Urinary bladder (tissue), 4 donors: ENCODE results near the gene PDE4A. TPM values are rescaled to one million over a fixed set of nuclear protein-coding genes. Genes with fewer than 3 reads are reported as not detected.
"Not testable (repeated sequence)": the region's sequence is repeated elsewhere in the genome, so short reads cannot be mapped to it uniquely, and the experiment has no call there.

ENCODE experiments used
- DNase-seq: peaks from one replicate; pipeline ENCODE4 v3.0.0-alpha.2; 2015; ENCODE audit errors: extremely low spot score
- H3K27ac ChIP-seq: one replicate; pipeline ENCODE4 v1.5.1; 2013; ENCODE audit warnings: low read depth, mild to moderate bottlenecking, moderate library complexity
- H3K36me3 ChIP-seq: one replicate; pipeline ENCODE4 v1.6.1; 2013; ENCODE audit warnings: mild to moderate bottlenecking, moderate library complexity; ENCODE audit not compliant: insufficient read depth
- H3K4me1 ChIP-seq: one replicate; pipeline ENCODE4 v1.6.1; 2013; ENCODE audit warnings: mild to moderate bottlenecking, moderate library complexity; ENCODE audit not compliant: insufficient read depth
- H3K4me3 ChIP-seq: one replicate; pipeline ENCODE4 v1.5.1; 2013; ENCODE audit warnings: low read depth, low read length
- WGBS: extraction: QIAGEN DNeasy Blood & Tissue Kit; methylation state at CpG from one replicate; pipeline ENCODE4 v1.1.7; 2013; 5-methylcytosine and 5-hydroxymethylcytosine counted together
- polyA plus RNA-seq: library from polyadenylated mRNA; stranded (reverse); fragments of 200-250 nt; gene quantifications from one replicate; pipeline ENCODE4 v1.2.3, GENCODE V29; 2013
- total RNA-seq: library from RNA; depleted of rRNA; stranded (reverse); fragments of >200 nt; gene quantifications from one replicate; pipeline ENCODE4 v1.2.3, GENCODE V29; 2014
- donor health status: healthy with polysubstance abuse.
- donor health status: healthy.

Gene PDE4A
- total and polyA plus RNA-seq, 2 donors: 5.6 to 18.6 TPM

- Histone ChIP-seq H3K36me3 (no peaks in the 10 kb centered on the region), H3K27ac (no peak overlapping the region), H3K4me3 (no peak overlapping the region), H3K4me1 (no peaks in the 10 kb centered on the region)
- WGBS: 80% methylated on average over 25 of the region's 25 CpGs
- DNase-seq: no peak
These were observed 30.7 kb downstream of the PDE4A start for GRCh38 chr19:10450853-10451609.

GRCh38 chr19:10452726-10453618 is 32.6 kb downstream of the PDE4A start:
- Histone ChIP-seq H3K36me3 (no peaks in the 10 kb centered on the region), H3K27ac (no peak overlapping the region), H3K4me3 (no peak overlapping the region), H3K4me1 (no peaks in the 10 kb centered on the region)
- DNase-seq: no peak
- 43% methylated on average over 25 of the region's 25 CpGs for WGBS

GRCh38 chr19:10453852-10454251 is 33.5 kb downstream of the PDE4A start:
- H3K4me1 ChIP-seq: no peaks in the 10 kb centered on the region
- H3K36me3 ChIP-seq: no peaks in the 10 kb centered on the region

GRCh38 chr19:10454267-10454666 is 33.9 kb downstream of the PDE4A start:
- 47% methylated on average over 5 of the region's 5 CpGs for WGBS
- Histone ChIP-seq H3K4me1 (no peaks in the 10 kb centered on the region), H3K4me3 (no peak overlapping the region), H3K36me3 (no peaks in the 10 kb centered on the region), H3K27ac (no peak overlapping the region)
- no peak for DNase-seq

More at GRCh38 chr19:10453852-10454251, 33.5 kb downstream of the PDE4A start:
- no peak for DNase-seq
- WGBS: 73% methylated on average over 4 of the region's 4 CpGs
- Histone ChIP-seq H3K27ac (no peak overlapping the region), H3K4me3 (no peak overlapping the region)

GRCh38 chr19:10458733-10459132 is 38.4 kb downstream of the PDE4A start:
- H3K4me1 ChIP-seq, H3K36me3 ChIP-seq, H3K4me3 ChIP-seq, DNase-seq, H3K27ac ChIP-seq: not testable (repeated sequence)
- 89% methylated on average over 7 of the region's 7 CpGs for WGBS

- no peaks in the 10 kb centered on the region for H3K4me1 ChIP-seq
- peaks cover 2% of the 10 kb centered on the region for H3K36me3 ChIP-seq
- no peak overlapping the region for H3K4me3 ChIP-seq
- DNase-seq: no peak
- WGBS: 42% methylated on average over 8 of the region's 8 CpGs
- no peak overlapping the region for H3K27ac ChIP-seq
These were observed 40.3 kb downstream of the PDE4A start for GRCh38 chr19:10460714-10461046.

- Histone ChIP-seq H3K36me3 (peaks cover 2% of the 10 kb centered on the region), H3K4me3 (peak overlapping the region; percentile 11), H3K27ac (no peak overlapping the region), H3K4me1 (no peaks in the 10 kb centered on the region)
- WGBS: 6% methylated on average over 45 of the region's 45 CpGs
- peak; percentile 62 for DNase-seq
These were observed 41.0 kb downstream of the PDE4A start for GRCh38 chr19:10461047-10461949.

- not testable (repeated sequence) for DNase-seq, H3K4me3 ChIP-seq, H3K4me1 ChIP-seq, H3K27ac ChIP-seq, H3K36me3 ChIP-seq
- 93% methylated on average over 15 of the region's 15 CpGs for WGBS
These were observed 41.7 kb downstream of the PDE4A start for GRCh38 chr19:10462042-10462441.

- H3K4me3 ChIP-seq: no peak overlapping the region
- H3K27ac ChIP-seq: no peak overlapping the region
- H3K36me3 ChIP-seq: peaks cover 2% of the 10 kb centered on the region
- 95% methylated on average over 4 of the region's 4 CpGs for WGBS
- DNase-seq: no peak
- no peaks in the 10 kb centered on the region for H3K4me1 ChIP-seq
These were observed 42.2 kb downstream of the PDE4A start for GRCh38 chr19:10462557-10462956.

GRCh38 chr19:10464456-10464855 is 44.1 kb downstream of the PDE4A start:
- Histone ChIP-seq H3K4me1 (no peaks in the 10 kb centered on the region), H3K27ac (no peak overlapping the region), H3K4me3 (no peak overlapping the region), H3K36me3 (peaks cover 2% of the 10 kb centered on the region)
- DNase-seq: no peak
- WGBS: 95% methylated on average over 5 of the region's 5 CpGs

GRCh38 chr19:10467104-10467706 is 46.9 kb downstream of the PDE4A start:
- Histone ChIP-seq H3K4me1 (no peaks in the 10 kb centered on the region), H3K27ac (no peak overlapping the region), H3K36me3 (peaks cover 2% of the 10 kb centered on the region), H3K4me3 (no peak overlapping the region)
- no peak for DNase-seq
- 86% methylated on average over 20 of the region's 20 CpGs for WGBS

- no peak overlapping the region for H3K4me3 ChIP-seq
- WGBS: 79% methylated on average over 12 of the region's 12 CpGs
- DNase-seq: no peak
- H3K27ac ChIP-seq: no peak overlapping the region
- peaks cover 2% of the 10 kb centered on the region for H3K36me3 ChIP-seq
- H3K4me1 ChIP-seq: no peaks in the 10 kb centered on the region
These were observed 47.8 kb downstream of the PDE4A start for GRCh38 chr19:10468133-10468532.

- no peak overlapping the region for H3K27ac ChIP-seq
- DNase-seq: no peak
- no peak overlapping the region for H3K4me3 ChIP-seq
- no peaks in the 10 kb centered on the region for H3K36me3 ChIP-seq
- no peaks in the 10 kb centered on the region for H3K4me1 ChIP-seq
- WGBS: 45% methylated on average over 6 of the region's 6 CpGs
These were observed 51.6 kb downstream of the PDE4A start for GRCh38 chr19:10471909-10472308.
